Measurements from ENCODE around the gene ZFR. TPM values are rescaled to one million over a fixed set of nuclear protein-coding genes. Genes with fewer than 3 reads are reported as not detected.

Gene ZFR
- total RNA-seq, 2 experiments from 2014 or later = 58.8 to 61.0 TPM

DNA sequence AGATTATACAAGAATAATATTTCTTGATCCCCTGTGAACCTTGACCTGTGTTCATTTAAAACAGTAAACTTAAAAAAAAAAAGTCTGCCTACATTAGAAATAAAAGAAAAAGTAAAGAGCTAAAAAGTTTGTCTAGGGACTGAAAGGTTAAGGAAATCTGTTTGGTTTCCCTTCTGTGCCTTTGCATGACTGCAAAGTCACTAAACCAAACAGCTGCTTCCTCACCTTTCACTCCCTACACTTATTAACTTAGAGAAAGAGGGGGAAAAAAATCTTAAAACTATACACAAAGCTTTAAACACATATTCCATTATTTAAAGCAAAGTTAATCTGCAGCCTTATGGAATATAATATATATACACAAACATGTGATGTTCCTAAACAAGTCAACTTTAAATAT lies 65.1 kb downstream of the ZFR start:
- Mint-ChIP-seq H3K27me3 (no peaks in the 10 kb centered on the region), H3K4me3 (no peak overlapping the region), H3K27ac (no peak overlapping the region), H3K36me3 (ENCODE audit: low read depth) (peaks cover 89% of the 10 kb centered on the region), H3K9me3 (no peaks in the 10 kb centered on the region), H3K4me1 (ENCODE audit: low read depth) (no peaks in the 10 kb centered on the region)
- no peaks in the 10 kb centered on the region for H3K9me3 ChIP-seq (ENCODE audit: control insufficient read depth in 1 of 2, insufficient read depth in 1 of 2, low read length in 2 of 2)
- ChIA-PET POLR2A (interaction anchor here (0.6 kb wide), 2 partner anchors 38 to 1082 kb away, joined by 3 read pairs; no protein-coding TSS in a partner anchor), CTCF (no interaction called here)
- H3K36me3 ChIP-seq (ENCODE audit: insufficient read depth, low read length) = peaks cover 62% of the 10 kb centered on the region
- DNase-seq = no peak
- intact Hi-C loops (cut with DNase I, micrococcal nuclease) = no loop called here
- TF ChIP-seq, protein P1, sequence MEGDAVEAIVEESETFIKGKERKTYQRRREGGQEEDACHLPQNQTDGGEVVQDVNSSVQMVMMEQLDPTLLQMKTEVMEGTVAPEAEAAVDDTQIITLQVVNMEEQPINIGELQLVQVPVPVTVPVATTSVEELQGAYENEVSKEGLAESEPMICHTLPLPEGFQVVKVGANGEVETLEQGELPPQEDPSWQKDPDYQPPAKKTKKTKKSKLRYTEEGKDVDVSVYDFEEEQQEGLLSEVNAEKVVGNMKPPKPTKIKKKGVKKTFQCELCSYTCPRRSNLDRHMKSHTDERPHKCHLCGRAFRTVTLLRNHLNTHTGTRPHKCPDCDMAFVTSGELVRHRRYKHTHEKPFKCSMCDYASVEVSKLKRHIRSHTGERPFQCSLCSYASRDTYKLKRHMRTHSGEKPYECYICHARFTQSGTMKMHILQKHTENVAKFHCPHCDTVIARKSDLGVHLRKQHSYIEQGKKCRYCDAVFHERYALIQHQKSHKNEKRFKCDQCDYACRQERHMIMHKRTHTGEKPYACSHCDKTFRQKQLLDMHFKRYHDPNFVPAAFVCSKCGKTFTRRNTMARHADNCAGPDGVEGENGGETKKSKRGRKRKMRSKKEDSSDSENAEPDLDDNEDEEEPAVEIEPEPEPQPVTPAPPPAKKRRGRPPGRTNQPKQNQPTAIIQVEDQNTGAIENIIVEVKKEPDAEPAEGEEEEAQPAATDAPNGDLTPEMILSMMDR (IDR thresholded peaks at IDR 0.05) = no peak
- no peak for ATAC-seq (ENCODE audit: poor library complexity)
- no peak overlapping the region for H3K4me3 ChIP-seq (ENCODE audit: low read length)
- no peaks in the 10 kb centered on the region for H3K27me3 ChIP-seq (ENCODE audit: control insufficient read depth in 1 of 2, insufficient read depth in 2 of 2, low read length in 2 of 2)
- no peak overlapping the region for H3K27ac ChIP-seq (ENCODE audit: low read depth in 1 of 2, low read length in 2 of 2)
- no peaks in the 10 kb centered on the region for H3K4me1 ChIP-seq (ENCODE audit: insufficient read depth, low read length)

DNA sequence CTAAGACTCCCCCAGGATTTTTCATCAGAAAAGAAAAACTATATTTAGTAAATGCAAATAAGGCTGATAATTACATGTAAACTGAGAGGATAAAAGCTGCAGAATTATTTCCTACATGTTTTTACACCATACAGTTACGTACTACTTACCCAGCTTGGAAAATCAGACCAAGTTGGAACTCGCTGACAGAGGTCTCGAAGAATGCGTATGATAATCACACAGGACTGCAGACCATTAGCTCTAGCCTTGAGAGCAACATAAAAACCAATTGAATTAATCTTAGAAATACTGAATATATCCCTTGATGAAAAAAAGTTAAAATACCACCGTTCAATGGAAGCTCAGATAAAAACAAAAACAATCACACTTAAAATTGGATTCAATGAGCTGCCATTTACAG lies 65.6 kb downstream of the ZFR start:
- POLR2A ChIA-PET = no interaction called here

DNA sequence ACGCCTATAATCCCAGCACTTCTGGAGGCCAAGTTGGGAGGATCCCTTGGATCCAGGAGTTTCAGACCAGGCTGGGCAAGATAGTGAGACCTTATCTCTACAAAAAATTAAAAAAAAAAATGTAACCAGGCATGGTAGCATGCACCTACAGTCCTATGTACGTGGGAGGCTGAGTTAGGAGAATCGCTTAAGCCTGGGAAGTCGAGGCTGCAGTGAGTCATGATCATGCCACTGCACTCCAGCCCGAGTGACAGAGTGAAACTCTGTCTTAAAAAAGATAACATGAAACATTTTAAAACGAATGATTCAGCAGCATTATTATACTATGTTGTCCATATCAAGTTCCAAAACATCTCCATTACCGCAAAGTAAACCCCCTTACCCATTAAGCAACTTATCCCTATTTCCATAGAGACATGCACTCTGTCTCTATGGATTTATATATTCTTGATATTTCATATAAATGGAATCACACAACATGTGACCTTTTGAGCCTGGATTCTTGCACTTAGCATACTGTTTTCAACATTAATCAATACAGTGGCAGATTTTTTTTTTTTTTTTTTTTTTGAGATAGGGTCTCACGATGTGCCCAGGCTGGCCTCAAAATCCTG lies 74.9 kb downstream of the ZFR start:
- Histone ChIP-seq H3K4me1 (ENCODE audit: insufficient read depth, low read length) (no peaks in the 10 kb centered on the region), H3K27me3 (ENCODE audit: control insufficient read depth in 1 of 2, insufficient read depth in 2 of 2, low read length in 2 of 2) (no peaks in the 10 kb centered on the region), H3K36me3 (ENCODE audit: insufficient read depth, low read length) (peaks cover 46% of the 10 kb centered on the region), H3K9me3 (ENCODE audit: control insufficient read depth in 1 of 2, insufficient read depth in 1 of 2, low read length in 2 of 2) (no peaks in the 10 kb centered on the region), H3K27ac (ENCODE audit: low read depth in 1 of 2, low read length in 2 of 2) (no peak overlapping the region), H3K4me3 (ENCODE audit: low read length) (no peak overlapping the region)
- DNase-seq (no peak), ATAC-seq (ENCODE audit: poor library complexity) (no peak)
- H3K36me3 Mint-ChIP-seq (ENCODE audit: low read depth) = peaks cover 67% of the 10 kb centered on the region
- H3K27me3 Mint-ChIP-seq = no peaks in the 10 kb centered on the region
- no peak overlapping the region for H3K4me3 Mint-ChIP-seq
- POLR2A ChIA-PET = no interaction called here
- intact Hi-C loops (cut with DNase I, micrococcal nuclease) = no loop called here
- no peak overlapping the region for H3K27ac Mint-ChIP-seq
- H3K4me1 Mint-ChIP-seq (ENCODE audit: low read depth) = no peaks in the 10 kb centered on the region
- H3K9me3 Mint-ChIP-seq = no peaks in the 10 kb centered on the region
- TF ChIP-seq, protein P1 (IDR thresholded peaks at IDR 0.05) = no peak
- CTCF ChIA-PET = no interaction called here

More for the DNA sequence above, 65.6 kb downstream of the ZFR start:
- ATAC-seq (ENCODE audit: poor library complexity) = no peak
- Histone ChIP-seq H3K27ac (ENCODE audit: low read depth in 1 of 2, low read length in 2 of 2) (no peak overlapping the region), H3K4me1 (ENCODE audit: insufficient read depth, low read length) (no peaks in the 10 kb centered on the region), H3K4me3 (ENCODE audit: low read length) (no peak overlapping the region), H3K27me3 (ENCODE audit: control insufficient read depth in 1 of 2, insufficient read depth in 2 of 2, low read length in 2 of 2) (no peaks in the 10 kb centered on the region), H3K36me3 (ENCODE audit: insufficient read depth, low read length) (peaks cover 59% of the 10 kb centered on the region), H3K9me3 (ENCODE audit: control insufficient read depth in 1 of 2, insufficient read depth in 1 of 2, low read length in 2 of 2) (no peaks in the 10 kb centered on the region)
- intact Hi-C loops (cut with DNase I, micrococcal nuclease) = no loop called here
- H3K27me3 Mint-ChIP-seq = no peaks in the 10 kb centered on the region
- H3K9me3 Mint-ChIP-seq = no peaks in the 10 kb centered on the region
- H3K4me1 Mint-ChIP-seq (ENCODE audit: low read depth) = no peaks in the 10 kb centered on the region
- H3K4me3 Mint-ChIP-seq = no peak overlapping the region
- no peak overlapping the region for H3K27ac Mint-ChIP-seq
- peaks cover 88% of the 10 kb centered on the region for H3K36me3 Mint-ChIP-seq (ENCODE audit: low read depth)
- no peak for DNase-seq
- CTCF ChIA-PET = no interaction called here
- TF ChIP-seq, protein P1 (IDR thresholded peaks at IDR 0.05) = no peak

Data from CD4-positive, alpha-beta T cell (primary cell).